Tibial nerve (tissue), 4 donors: Measurements from ENCODE around the gene ICAM3. TPM values are rescaled to one million over a fixed set of nuclear protein-coding genes. Genes with fewer than 3 reads are reported as not detected.
A peak's percentile ranks its signal among the peaks of the same experiment; 100 is the strongest.

Source experiments
- DNase-seq, 2 donors: peaks; one replicate each; pipeline ENCODE4 v3.0.0-alpha.2; 2019; ENCODE audit warnings: low spot score in 2 of 2
- H3K27ac ChIP-seq, 4 donors: fragments of 200-600 bp; sonication (generic) in 3 of 4; one replicate each; pipeline ENCODE4 v1.5.1; 2017 to 2019; ENCODE audit warnings: mild to moderate bottlenecking in 1 of 4
- H3K27me3 ChIP-seq, 2 donors: fragments of 200-600 bp; sonication (generic) in 1 of 2; one replicate each; pipeline versions ENCODE4 v1.5.1 to v1.6.0; 2017 to 2019
- H3K36me3 ChIP-seq, 3 donors: fragments of 200-600 bp; sonication (generic); one replicate each; pipeline ENCODE4 v1.5.1; 2018 to 2019
- H3K4me1 ChIP-seq, 4 donors: fragments of 200-600 bp; sonication (generic) in 3 of 4; one replicate each; pipeline ENCODE4 v1.5.1; 2017 to 2019
- H3K4me3 ChIP-seq, 4 donors: fragments of 200-600 bp; sonication (generic) in 3 of 4; one replicate each; pipeline ENCODE4 v1.5.1; 2017 to 2019; ENCODE audit warnings: mild to moderate bottlenecking in 1 of 4, moderate library complexity in 1 of 4
- H3K9me3 ChIP-seq, 4 donors: fragments of 200-600 bp; sonication (generic) in 3 of 4; one replicate each; pipeline ENCODE4 v1.5.1; 2017 to 2019
- EP300 ChIP-seq, 2 donors: sonication (generic); formaldehyde crosslinking; IDR thresholded peaks; one replicate each; pipeline ENCODE4 v1.6.1; 2017; ENCODE audit warnings: antibody characterized with exemption in 2 of 2, mild to moderate bottlenecking in 1 of 2
- POLR2A ChIP-seq, 2 donors: fragments of 450-650 bp; IDR thresholded peaks; one replicate each; pipeline ENCODE4 v1.6.1; 2017; ENCODE audit warnings: antibody characterized with exemption in 2 of 2, mild to moderate bottlenecking in 2 of 2, moderate library complexity in 2 of 2
- WGBS, 2 donors: methylation state at CpG; one replicate each; pipeline ENCODE4 v1.1.5; 2018; 5-methylcytosine and 5-hydroxymethylcytosine counted together
- total RNA-seq, 4 donors: library from RNA; depleted of rRNA; stranded (reverse); fragments of >200 nt; gene quantifications; one replicate each; pipeline ENCODE4 v1.1.0, GENCODE V29; 2016
- TF ChIP-seq, protein P1 (sequence below), 5 experiments: fragments of 200-600 bp in 3 of 5; fragments of 450-650 bp in 2 of 5; sonication (generic) in 3 of 5; IDR thresholded peaks; one replicate each; pipeline ENCODE4 v1.5.1; 2016 to 2019; ENCODE audit warnings: antibody characterized with exemption in 5 of 5, mild to moderate bottlenecking in 3 of 5, moderate library complexity in 2 of 5

The ICAM3 gene
- total RNA-seq, 4 donors from 2014 or later: 3.1 to 9.8 (median 3.3) TPM

- TF ChIP-seq POLR2A (IDR thresholded peaks at IDR 0.05): no peak
- no peak for TF ChIP-seq EP300 (IDR thresholded peaks at IDR 0.05)
- TF ChIP-seq, protein P1, sequence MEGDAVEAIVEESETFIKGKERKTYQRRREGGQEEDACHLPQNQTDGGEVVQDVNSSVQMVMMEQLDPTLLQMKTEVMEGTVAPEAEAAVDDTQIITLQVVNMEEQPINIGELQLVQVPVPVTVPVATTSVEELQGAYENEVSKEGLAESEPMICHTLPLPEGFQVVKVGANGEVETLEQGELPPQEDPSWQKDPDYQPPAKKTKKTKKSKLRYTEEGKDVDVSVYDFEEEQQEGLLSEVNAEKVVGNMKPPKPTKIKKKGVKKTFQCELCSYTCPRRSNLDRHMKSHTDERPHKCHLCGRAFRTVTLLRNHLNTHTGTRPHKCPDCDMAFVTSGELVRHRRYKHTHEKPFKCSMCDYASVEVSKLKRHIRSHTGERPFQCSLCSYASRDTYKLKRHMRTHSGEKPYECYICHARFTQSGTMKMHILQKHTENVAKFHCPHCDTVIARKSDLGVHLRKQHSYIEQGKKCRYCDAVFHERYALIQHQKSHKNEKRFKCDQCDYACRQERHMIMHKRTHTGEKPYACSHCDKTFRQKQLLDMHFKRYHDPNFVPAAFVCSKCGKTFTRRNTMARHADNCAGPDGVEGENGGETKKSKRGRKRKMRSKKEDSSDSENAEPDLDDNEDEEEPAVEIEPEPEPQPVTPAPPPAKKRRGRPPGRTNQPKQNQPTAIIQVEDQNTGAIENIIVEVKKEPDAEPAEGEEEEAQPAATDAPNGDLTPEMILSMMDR (IDR thresholded peaks at IDR 0.05): no peak
- DNase-seq: no peak
- WGBS, 2 donors: 1% methylated on average over 30 of the region's 30 CpGs
- peaks cover 0 to 6% (median 0%) of the 10 kb centered on the region in 3 donors for H3K36me3 ChIP-seq
- H3K4me1 ChIP-seq: peaks cover 0 to 86% (median 53%) of the 10 kb centered on the region in 4 donors
- no peak overlapping the region for H3K27ac ChIP-seq
- H3K27me3 ChIP-seq: peaks cover 3 to 88% of the 10 kb centered on the region in 2 donors
- H3K9me3 ChIP-seq: no peaks in the 10 kb centered on the region
- peak overlapping the region in 3 of 4 donors; percentile 19 to 43 (median 31) for H3K4me3 ChIP-seq
Measured at GRCh38 chr19:10290357-10290875, 49.0 kb downstream of the ICAM3 start.

DNA sequence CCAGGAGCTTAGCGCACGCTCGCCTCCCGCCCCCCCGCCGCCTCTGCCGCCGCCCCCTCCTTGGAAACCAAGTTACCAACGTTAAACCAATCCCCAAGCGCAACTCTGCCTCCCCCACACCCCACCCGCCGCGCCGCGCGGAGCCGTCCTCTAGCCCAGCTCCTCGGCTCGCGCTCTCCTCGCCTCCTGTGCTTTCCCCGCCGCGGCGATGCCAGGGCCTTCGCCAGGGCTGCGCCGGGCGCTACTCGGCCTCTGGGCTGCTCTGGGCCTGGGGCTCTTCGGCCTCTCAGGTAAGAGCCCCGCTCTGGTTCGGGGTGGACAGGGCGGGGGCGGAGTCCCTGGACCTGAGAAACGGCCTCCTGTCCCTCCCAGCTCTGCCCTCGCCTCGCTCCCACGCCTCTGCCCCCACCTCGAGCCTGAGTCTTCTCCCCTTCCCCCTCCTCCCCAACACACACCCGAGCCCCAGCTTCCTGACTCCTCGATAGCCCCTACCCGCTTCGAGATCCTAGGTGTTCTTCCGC, 49.5 kb downstream of the ICAM3 start, which contains the start of gene ICAM5:
Gene ICAM5 (plus strand): TSS at position 117 of the 521 bp plus-strand sequence. CDS start 92 bp downstream, at position 209.
- H3K27me3 ChIP-seq: peaks cover 3 to 83% of the 10 kb centered on the region in 2 donors
- H3K4me1 ChIP-seq: peaks cover 0 to 81% (median 51%) of the 10 kb centered on the region in 4 donors
- peaks cover 0 to 11% (median 0%) of the 10 kb centered on the region in 3 donors for H3K36me3 ChIP-seq
- no peaks in the 10 kb centered on the region for H3K9me3 ChIP-seq
- DNase-seq: no peak
- 1 to 3% methylated on average over 10 to 12 of the region's 45 CpGs for WGBS, 2 donors
- H3K4me3 ChIP-seq: peak within 1 kb of the TSS in 3 of 4 donors; percentile 19 to 43 (median 31)
- H3K27ac ChIP-seq: no peak within 1 kb of the TSS
- TF ChIP-seq POLR2A (IDR thresholded peaks at IDR 0.05): no peak
- TF ChIP-seq, protein P1 (IDR thresholded peaks at IDR 0.05): no peak
- no peak for TF ChIP-seq EP300 (IDR thresholded peaks at IDR 0.05)

DNA sequence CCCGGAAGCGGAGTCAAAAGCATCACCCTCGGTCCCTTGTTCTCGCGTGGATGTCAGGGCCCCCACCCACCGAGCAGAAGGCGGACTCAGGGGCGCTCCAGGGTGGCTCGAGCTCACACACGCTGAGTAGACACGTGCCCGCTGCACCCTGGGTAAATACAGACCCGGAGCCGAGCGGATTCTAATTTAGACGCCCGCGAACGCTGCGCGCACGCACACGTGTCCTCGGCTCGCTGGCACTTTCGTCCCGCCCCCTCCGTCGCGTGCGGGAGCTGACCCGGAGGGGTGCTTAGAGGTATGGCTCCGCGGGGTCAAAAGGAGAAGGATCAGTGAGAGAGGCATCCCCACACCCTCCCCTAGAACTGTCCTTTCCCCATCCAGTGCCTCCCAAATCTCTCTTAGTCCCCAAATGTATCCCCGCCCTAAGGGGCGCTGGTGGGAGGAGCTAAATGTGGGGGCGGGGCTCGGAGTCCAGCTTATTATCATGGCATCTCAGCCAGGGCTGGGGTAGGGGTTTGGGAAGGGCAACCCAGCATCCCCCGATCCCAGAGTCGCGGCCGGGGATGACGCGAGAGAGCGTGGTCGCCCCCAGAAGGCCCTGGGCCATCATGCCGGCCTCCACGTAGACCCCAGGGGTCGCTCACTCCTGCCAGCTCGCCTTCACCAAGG, 50.1 kb downstream of the ICAM3 start:
- Histone ChIP-seq H3K4me3 (peak overlapping the region in 2 of 4 donors; percentile 16 to 30), H3K27ac (no peak overlapping the region), H3K36me3 (peaks cover 0 to 17% (median 1%) of the 10 kb centered on the region in 3 donors), H3K27me3 (peaks cover 3 to 77% of the 10 kb centered on the region in 2 donors), H3K9me3 (no peaks in the 10 kb centered on the region), H3K4me1 (peaks cover 0 to 76% (median 51%) of the 10 kb centered on the region in 4 donors)
- TF ChIP-seq, protein P1 (IDR thresholded peaks at IDR 0.05): no peak
- no peak for TF ChIP-seq EP300 (IDR thresholded peaks at IDR 0.05)
- TF ChIP-seq POLR2A (IDR thresholded peaks at IDR 0.05): no peak
- 1 to 2% methylated on average over 26 to 44 of the region's 50 CpGs for WGBS, 2 donors
- DNase-seq: no peak

- H3K36me3 ChIP-seq: peaks cover 0 to 23% (median 4%) of the 10 kb centered on the region in 3 donors
- DNase-seq: no peak
- peaks cover 0 to 74% (median 51%) of the 10 kb centered on the region in 4 donors for H3K4me1 ChIP-seq
- H3K27me3 ChIP-seq: peaks cover 3 to 71% of the 10 kb centered on the region in 2 donors
- no peaks in the 10 kb centered on the region for H3K9me3 ChIP-seq
- no peak overlapping the region for H3K27ac ChIP-seq
- WGBS, 2 donors: 3% methylated on average over 17 to 23 of the region's 23 CpGs
- TF ChIP-seq POLR2A (IDR thresholded peaks at IDR 0.05): no peak
- TF ChIP-seq EP300 (IDR thresholded peaks at IDR 0.05): no peak
- TF ChIP-seq, protein P1 (IDR thresholded peaks at IDR 0.05): no peak
- peak overlapping the region in 1 of 4 donors; percentile 30 for H3K4me3 ChIP-seq
Measured at GRCh38 chr19:10288662-10289166, 50.7 kb downstream of the ICAM3 start.
